ENCODE measurements around the gene WASF3.

WASF3 gene

GRCh38 chr13:26548205-26548765 is 9.2 kb upstream of the WASF3 start:
- DNase-seq (ENCODE audit: low spot score), result no peak

GRCh38 chr13:26549713-26550112 is 7.8 kb upstream of the WASF3 start:
- DNase-seq (ENCODE audit: low spot score), result no peak

GRCh38 chr13:26551255-26551860 is 6.1 kb upstream of the WASF3 start:
- DNase-seq (ENCODE audit: low spot score), result no peak

GRCh38 chr13:26555413-26555812 is 2.1 kb upstream of the WASF3 start:
- no peak for DNase-seq (ENCODE audit: low spot score)

- no peak for DNase-seq (ENCODE audit: low spot score)
Observed at GRCh38 chr13:26557051-26557392, 461 bp upstream of the WASF3 start.

GRCh38 chr13:26558074-26558805 is 757 bp downstream of the WASF3 start:
- peak; percentile 10 for DNase-seq (ENCODE audit: low spot score)

GRCh38 chr13:26558987-26559386 is 1.5 kb downstream of the WASF3 start:
- no peak for DNase-seq (ENCODE audit: low spot score)

GRCh38 chr13:26560456-26560855 is 3.0 kb downstream of the WASF3 start:
- no peak for DNase-seq (ENCODE audit: low spot score)

- DNase-seq (ENCODE audit: low spot score), result no peak
Observed at GRCh38 chr13:26561067-26561466, 3.6 kb downstream of the WASF3 start.

- peak; percentile 17 for DNase-seq (ENCODE audit: low spot score)
Observed at GRCh38 chr13:26561651-26562511, 4.4 kb downstream of the WASF3 start.

GRCh38 chr13:26562512-26562890 is 5.0 kb downstream of the WASF3 start:
- no peak for DNase-seq (ENCODE audit: low spot score)

- DNase-seq (ENCODE audit: low spot score), result no peak
Observed at GRCh38 chr13:26563713-26564112, 6.2 kb downstream of the WASF3 start.

- no peak for DNase-seq (ENCODE audit: low spot score)
Observed at GRCh38 chr13:26568132-26568815, 10.8 kb downstream of the WASF3 start.

GRCh38 chr13:26571518-26571917 is 14.0 kb downstream of the WASF3 start:
- DNase-seq (ENCODE audit: low spot score), result no peak

GRCh38 chr13:26575244-26575643 is 17.8 kb downstream of the WASF3 start:
- DNase-seq (ENCODE audit: low spot score), result no peak

- no peak for DNase-seq (ENCODE audit: low spot score)
Observed at GRCh38 chr13:26579580-26579979, 22.1 kb downstream of the WASF3 start.

- no peak for DNase-seq (ENCODE audit: low spot score)
Observed at GRCh38 chr13:26583662-26584061, 26.2 kb downstream of the WASF3 start.

- DNase-seq (ENCODE audit: low spot score), result peak; percentile 37
Observed at GRCh38 chr13:26584713-26585112, 27.2 kb downstream of the WASF3 start.

- DNase-seq (ENCODE audit: low spot score), result no peak
Observed at GRCh38 chr13:26585136-26585535, 27.7 kb downstream of the WASF3 start.

GRCh38 chr13:26587251-26587650 is 29.8 kb downstream of the WASF3 start:
- peak; percentile 7 for DNase-seq (ENCODE audit: low spot score)

GRCh38 chr13:26589226-26589625 is 31.7 kb downstream of the WASF3 start:
- DNase-seq (ENCODE audit: low spot score), result no peak

- DNase-seq (ENCODE audit: low spot score), result peak; percentile 66
Observed at GRCh38 chr13:26589754-26590153, 32.3 kb downstream of the WASF3 start.

Data from kidney capillary endothelial cell (primary cell).